Mucosa of descending colon (tissue), 3 donors: ENCODE data around the gene FREM1. TPM values are rescaled to one million over a fixed set of nuclear protein-coding genes. Genes with fewer than 3 reads are reported as not detected.

Source experiments
- ATAC-seq: fragments of 200-7000 bp; cut with Tn5 transposase; one replicate; pipeline ENCODE4 v1.9.1; 2020; ENCODE audit warnings: mild to moderate bottlenecking, moderate library complexity
- DNase-seq, 3 donors: peaks; one replicate each; pipeline ENCODE4 v3.0.0-alpha.2; 2020
- H3K36me3 ChIP-seq: fragments of 200-600 bp; one replicate; pipeline ENCODE4 v1.8.0; 2021; ENCODE audit warnings: low read depth, mild to moderate bottlenecking
- H3K4me1 ChIP-seq: fragments of 200-600 bp; one replicate; pipeline ENCODE4 v1.8.0; 2021; ENCODE audit warnings: low read depth, mild to moderate bottlenecking
- H3K4me3 ChIP-seq: fragments of 200-600 bp; one replicate; pipeline ENCODE4 v1.8.0; 2021; ENCODE audit warnings: mild to moderate bottlenecking
- H3K9me3 ChIP-seq: fragments of 200-600 bp; one replicate; pipeline ENCODE4 v1.8.0; 2021; ENCODE audit warnings: mild to moderate bottlenecking
- CTCF ChIP-seq: fragments of 200-600 bp; IDR thresholded peaks from one replicate; pipeline ENCODE4 v1.8.0; 2022; ENCODE audit warnings: antibody characterized with exemption, mild to moderate bottlenecking
- intact Hi-C, 2 donors: fragments of 100-400 bp; cut with DNase I in 1 of 2; cut with micrococcal nuclease in 1 of 2; formaldehyde crosslinking; loops; one replicate each; pipeline versions ENCODE4 v1.11.0 to v1.11.1; 2022; cut with DNase I, micrococcal nuclease
- total RNA-seq, 3 donors: library from RNA; stranded (reverse); fragmentation: NEBNext Ultra II Directional in 2 of 3; extraction: Animal tissue kit (Norgen Biotek cat#: 25700) in 2 of 3; gene quantifications; one replicate each; pipeline versions ENCODE4 v1.2.1 to v1.2.4, GENCODE V29; 2021 to 2023
- donor health status: DM: no; HTN: no; CAD: no; lungs with moderate emphysema.
- donor health status: DM: no; HTN: no; CAD: no.
- donor health status: DM: no; HTN: yes; CAD: no.

Gene FREM1
- total RNA-seq, 3 donors from 2014 or later, result 1.4 to 21.2 (median 1.4) TPM

GRCh38 chr9:14750821-14751220 is 159.4 kb downstream of the FREM1 start:
- H3K4me3 ChIP-seq, result no peak overlapping the region
- no peak for TF ChIP-seq CTCF
- ATAC-seq (no peak), DNase-seq (no peak)
- intact Hi-C loops, result no loop called here
- no peaks in the 10 kb centered on the region for H3K9me3 ChIP-seq
- H3K36me3 ChIP-seq, result no peaks in the 10 kb centered on the region
- no peaks in the 10 kb centered on the region for H3K4me1 ChIP-seq

GRCh38 chr9:14749741-14750211 is 160.5 kb downstream of the FREM1 start:
- intact Hi-C loops, result no loop called here

GRCh38 chr9:14748373-14748772 is 161.9 kb downstream of the FREM1 start:
- no peaks in the 10 kb centered on the region for H3K36me3 ChIP-seq
- intact Hi-C loops, result no loop called here
- ATAC-seq (no peak), DNase-seq (no peak)
- no peak overlapping the region for H3K4me3 ChIP-seq
- H3K9me3 ChIP-seq, result no peaks in the 10 kb centered on the region
- no peak for TF ChIP-seq CTCF
- H3K4me1 ChIP-seq, result no peaks in the 10 kb centered on the region

More at GRCh38 chr9:14749741-14750211, 160.5 kb downstream of the FREM1 start:
- DNase-seq (no peak), ATAC-seq (no peak)
- H3K4me3 ChIP-seq, result no peak overlapping the region
- no peak for TF ChIP-seq CTCF
- H3K4me1 ChIP-seq, result no peaks in the 10 kb centered on the region
- H3K9me3 ChIP-seq, result no peaks in the 10 kb centered on the region
- H3K36me3 ChIP-seq, result no peaks in the 10 kb centered on the region

GRCh38 chr9:14747111-14747510 is 163.1 kb downstream of the FREM1 start:
- Histone ChIP-seq H3K36me3 (no peaks in the 10 kb centered on the region), H3K4me1 (no peaks in the 10 kb centered on the region), H3K4me3 (no peak overlapping the region), H3K9me3 (no peaks in the 10 kb centered on the region)
- intact Hi-C loops, result no loop called here
- TF ChIP-seq CTCF, result no peak
- DNase-seq (no peak), ATAC-seq (no peak)

- Histone ChIP-seq H3K36me3 (no peaks in the 10 kb centered on the region), H3K4me1 (no peaks in the 10 kb centered on the region), H3K9me3 (no peaks in the 10 kb centered on the region), H3K4me3 (no peak overlapping the region)
- no peak for DNase-seq
- intact Hi-C loops, result no loop called here
- no peak for ATAC-seq
- no peak for TF ChIP-seq CTCF
Observed at GRCh38 chr9:14746626-14747025, 163.6 kb downstream of the FREM1 start.

GRCh38 chr9:14744768-14745167 is 165.5 kb downstream of the FREM1 start:
- Histone ChIP-seq H3K4me3 (no peak overlapping the region), H3K4me1 (no peaks in the 10 kb centered on the region), H3K9me3 (no peaks in the 10 kb centered on the region), H3K36me3 (no peaks in the 10 kb centered on the region)
- TF ChIP-seq CTCF, result no peak
- intact Hi-C loops, result no loop called here
- DNase-seq, result no peak
- no peak for ATAC-seq
